K562 (cell line): ENCODE data around the gene SYNPR. TPM values are rescaled to one million over a fixed set of nuclear protein-coding genes. Genes with fewer than 3 reads are reported as not detected.

Experiments used
- ATAC-seq: fragments of 200-7000 bp; cut with Tn5 transposase; 3 replicates; pipeline ENCODE4 v1.9.1; 2020; ENCODE audit warnings: moderate library complexity
- BruUV-seq: library from RNA; stranded (reverse); fragments of 400-500 nt; replicated peaks from 2 replicates; lab custom pipeline; 2021; lab: Mats Ljungman, UMichigan
- CTCF ChIA-PET: fragments of 300-600 bp; formaldehyde crosslinking; extraction: SDS; loops from one replicate; lab custom pipeline; 2021; ENCODE audit warnings: low intra/inter-chr PET ratio; lab: Yijun Ruan, JAX
- POLR2A ChIA-PET: fragments of 300-600, 350-650 bp; sonication (Branson Sonifier 250); formaldehyde crosslinking; extraction: SDS; loops from one replicate; lab custom pipeline; 2021; ENCODE audit warnings: antibody characterized with exemption, inconsistent platforms; lab: Yijun Ruan, JAX
- DNase-seq, 4 experiments: peaks; one replicate each; pipeline versions ENCODE4 v3.0.0 to v3.0.0-alpha.2; 2011 to 2018; ENCODE audit warnings: low spot score in 3 of 4, mixed read lengths in 3 of 4; ENCODE audit errors: extremely low read depth in 1 of 4
- FAIRE-seq: peaks from 2 replicates; lab custom pipeline; 2011; peaks lifted over from hg19 to GRCh38; lab: Jason Lieb, UNC
- H2AFZ ChIP-seq: 2 replicates; pipeline ENCODE4 v1.6.0; 2011; ENCODE audit warnings: low read depth, low read length, control low read depth, inconsistent platforms
- H3K27ac ChIP-seq: fragments of 200-600 bp; 3 replicates; pipeline ENCODE4 v1.8.0; 2011; ENCODE audit warnings: low read depth, mild to moderate bottlenecking, control low read depth, inconsistent platforms, low read length, moderate library complexity, mixed read lengths; ENCODE audit errors: extremely low read depth
- H3K27me3 ChIP-seq, 2 experiments: fragments of 300-600 bp in 1 of 2; 2 replicates in 1 of 2; 3 replicates in 1 of 2; pipeline versions ENCODE4 v1.6.0 to v1.8.0; 2011; ENCODE audit warnings: inconsistent platforms in 2 of 2, low read length in 2 of 2, mild to moderate bottlenecking in 1 of 2, mixed read lengths in 1 of 2, moderate library complexity in 1 of 2; ENCODE audit not compliant: control insufficient read depth in 2 of 2, insufficient read depth in 2 of 2
- H3K36me3 ChIP-seq: fragments of 300-600 bp; 3 replicates; pipeline ENCODE4 v1.8.0; 2011; ENCODE audit warnings: mild to moderate bottlenecking, low read length, inconsistent platforms; ENCODE audit not compliant: control insufficient read depth, insufficient read depth
- H3K4me1 ChIP-seq, 2 experiments: fragments of 200-600 bp in 1 of 2; replicated peaks in 1 of 2; 2 replicates in 1 of 2; 3 replicates in 1 of 2; pipeline versions ENCODE4 v1.5.1 to v1.8.0; 2011; ENCODE audit warnings: inconsistent platforms in 2 of 2, low read length in 2 of 2, mild to moderate bottlenecking in 1 of 2, mixed read lengths in 1 of 2, moderate library complexity in 1 of 2; ENCODE audit not compliant: control insufficient read depth in 2 of 2, insufficient read depth in 2 of 2
- H3K4me2 ChIP-seq: 2 replicates; pipeline ENCODE4 v1.6.1; 2011; ENCODE audit warnings: low read length, control low read depth, inconsistent platforms, mixed read lengths; ENCODE audit not compliant: insufficient read depth
- H3K4me3 ChIP-seq: fragments of 200-600 bp; sonication (generic), shearing (Covaris generic); 2 replicates; pipeline ENCODE4 v1.5.1; 2016; ENCODE audit warnings: control low read depth, inconsistent platforms
- H3K79me2 ChIP-seq: fragments of 200-600 bp; 3 replicates; pipeline ENCODE4 v1.8.0; 2011; ENCODE audit warnings: low read length, inconsistent platforms; ENCODE audit not compliant: control insufficient read depth, insufficient read depth
- H3K9ac ChIP-seq, 2 experiments: 2 replicates each; pipeline versions ENCODE4 v1.6.0 to v1.6.1; 2011; ENCODE audit warnings: low read depth in 2 of 2, low read length in 2 of 2, control low read depth in 1 of 2, inconsistent platforms in 1 of 2, mild to moderate bottlenecking in 1 of 2, mixed read lengths in 1 of 2; ENCODE audit not compliant: insufficient read depth in 1 of 2
- H3K9me1 ChIP-seq: one replicate; pipeline ENCODE4 v1.6.0; 2011; ENCODE audit warnings: inconsistent platforms, mild to moderate bottlenecking, low read length, moderate library complexity; ENCODE audit not compliant: control insufficient read depth, insufficient read depth
- H3K9me3 ChIP-seq: replicated peaks from 2 replicates; pipeline ENCODE4 v1.5.1; 2011; ENCODE audit warnings: low read depth, low read length, inconsistent platforms; ENCODE audit not compliant: control insufficient read depth, insufficient read depth
- H4K20me1 ChIP-seq: replicated peaks from 2 replicates; pipeline ENCODE4 v1.6.1; 2011; ENCODE audit warnings: low read length, inconsistent platforms, mixed read lengths; ENCODE audit not compliant: control insufficient read depth, insufficient read depth
- AFF1 ChIP-seq, 2 experiments: fragments of 450-650 bp; IDR thresholded peaks; 2 replicates each; pipeline ENCODE4 v1.6.1; 2018; ENCODE audit warnings: mild to moderate bottlenecking in 2 of 2, low read depth in 1 of 2; ENCODE audit not compliant: partially characterized antibody in 2 of 2
- ARID3A ChIP-seq: IDR thresholded peaks from 2 replicates; pipeline ENCODE4 v1.6.1; 2012; ENCODE audit warnings: low read depth, low read length, improper control_type of control experiment, borderline replicate concordance
- CUX1 ChIP-seq: fragments of 200-800 bp; sonication (Bioruptor generic); IDR thresholded peaks from 2 replicates; pipeline ENCODE4 v1.6.1; 2016; ENCODE audit warnings: missing genetic modification characterization, missing compliant biosample characterization
- FOXK2 ChIP-seq, 2 experiments: fragments of 450-650 bp; IDR thresholded peaks in 1 of 2; conservative IDR thresholded peaks in 1 of 2; 2 replicates each; pipeline ENCODE4 v1.6.1; 2016; ENCODE audit warnings: low read depth in 2 of 2, mild to moderate bottlenecking in 1 of 2
- IRF9 ChIP-seq: fragments of 450-650 bp; IDR thresholded peaks from 2 replicates; pipeline ENCODE4 v1.6.1; 2016; ENCODE audit warnings: missing biosample characterization, missing genetic modification characterization
- MYBL2 ChIP-seq, 2 experiments: fragments of 450-650 bp in 1 of 2; sonication (generic) in 1 of 2; formaldehyde crosslinking in 1 of 2; IDR thresholded peaks; 2 replicates each; pipeline versions ENCODE4 v1.6.1 to v1.8.1; 2017 to 2022; ENCODE audit warnings: borderline replicate concordance in 1 of 2, inconsistent platforms in 1 of 2, low read depth in 1 of 2, mild to moderate bottlenecking in 1 of 2, missing genetic modification reagents in 1 of 2, moderate library complexity in 1 of 2
- NR1H2 ChIP-seq: sonication (generic); formaldehyde crosslinking; IDR thresholded peaks from 2 replicates; pipeline ENCODE4 v1.4.0; 2020; ENCODE audit warnings: mild to moderate bottlenecking, missing genetic modification reagents
- NR3C1 ChIP-seq: sonication (generic); formaldehyde crosslinking; IDR thresholded peaks from 2 replicates; pipeline ENCODE4 v1.8.1; 2022; ENCODE audit warnings: missing genetic modification reagents
- RBM14 ChIP-seq: fragments of 200-400 bp; formaldehyde crosslinking; IDR thresholded peaks from 2 replicates; pipeline ENCODE4 v1.6.1; 2018; ENCODE audit warnings: low read depth, mild to moderate bottlenecking, low read length, moderate library complexity, borderline replicate concordance; ENCODE audit not compliant: insufficient read depth
- WGBS: fragments of 100-300 bp; shearing (Covaris generic); methylation state at CpG from one replicate; pipeline ENCODE4 v1.1.6; 2016; ENCODE audit warnings: low coverage, mixed read lengths; ENCODE audit not compliant: insufficient coverage; ENCODE audit errors: missing lambda C conversion rate; 5-methylcytosine and 5-hydroxymethylcytosine counted together
- in situ Hi-C: fragments of 300-500 bp; cut with MboI; formaldehyde crosslinking; loops from 4 replicates; pipeline ENCODE4 v1.15.0; 2018; ENCODE audit warnings: inconsistent platforms, mixed read lengths
- intact Hi-C: fragments of 100-400 bp; cut with micrococcal nuclease; formaldehyde crosslinking; loops from 2 replicates; pipeline ENCODE4 v1.14.2; 2022
- polyA plus RNA-seq, 8 experiments: library from polyadenylated mRNA; depleted of rRNA in 4 of 8; stranded (reverse) in 5 of 8; unstranded in 3 of 8; fragments of >200 nt; fragmentation: Nextera tagmentation in 2 of 8; fragmentation: Illumina TruSeq in 1 of 8; extraction: Ambion mirVana in 2 of 8; extraction: Trizol in 1 of 8; gene quantifications; 2 replicates each; pipeline versions ENCODE4 v1.2.1 to v1.2.3, GENCODE V29; 2011 to 2014; ENCODE audit warnings: inconsistent platforms in 1 of 8, missing spikeins in 1 of 8
- total RNA-seq, 7 experiments: library from RNA; depleted of rRNA in 6 of 7; stranded (reverse); fragments of >200 nt in 6 of 7; fragmentation: Illumina TruSeq in 2 of 7; extraction: Trizol in 2 of 7; gene quantifications; 2 replicates each; pipeline versions ENCODE4 v1.2.1 to v1.2.3, GENCODE V29; 2011 to 2021; ENCODE audit warnings: low replicate concordance in 1 of 7

SYNPR gene
- total and polyA plus RNA-seq, 9 of the 15 experiments (the other 6 are each of a cell fraction or from before 2014, with no cell fraction given) = not detected

GRCh38 chr3:63500196-63500595, 222.1 kb downstream of the SYNPR start:
- no peak overlapping the region for H2AFZ ChIP-seq
- H3K79me2 ChIP-seq = no peaks in the 10 kb centered on the region
- no peaks in the 10 kb centered on the region for H3K9me3 ChIP-seq
- in situ Hi-C loops = no loop called here
- H3K4me2 ChIP-seq = no peak overlapping the region
- H3K9ac ChIP-seq = no peak overlapping the region
- no peak for TF ChIP-seq ARID3A
- TF ChIP-seq AFF1 (IDR thresholded peaks at IDR 0.05; ENCODE audit: low read depth in 1 of 2, partially characterized antibody in 2 of 2) = no peak
- TF ChIP-seq FOXK2 (conservative IDR thresholded peaks at IDR 0.05 in 1 of 2, IDR thresholded peaks at IDR 0.05 in 1 of 2; ENCODE audit: low read depth in 2 of 2) = no peak
- TF ChIP-seq RBM14 = no peak
- TF ChIP-seq NR3C1 (CRISPR knock-in tag) = no peak
- no peak for TF ChIP-seq MYBL2 (IDR thresholded peaks at IDR 0.05; ENCODE audit: low read depth)
- no peak for TF ChIP-seq MYBL2 (CRISPR knock-in tag; IDR thresholded peaks at IDR 0.05; ENCODE audit: borderline replicate concordance)
- no peak for TF ChIP-seq CUX1 (CRISPR knock-in tag)
- no peak for TF ChIP-seq IRF9 (tag)
- TF ChIP-seq NR1H2 (CRISPR knock-in tag) = no peak
- CTCF ChIA-PET = no interaction called here
- DNase-seq (no peak), ATAC-seq (no peak), FAIRE-seq (no peak)
- H3K27ac ChIP-seq = no peak overlapping the region
- intact Hi-C loops = no loop called here
- H3K36me3 ChIP-seq = no peaks in the 10 kb centered on the region
- H3K4me1 ChIP-seq = no peaks in the 10 kb centered on the region
- POLR2A ChIA-PET = no interaction called here
- H3K4me3 ChIP-seq = no peak overlapping the region
- 0% methylated on average over 5 of the region's 5 CpGs for WGBS
- H3K9me1 ChIP-seq = no peaks in the 10 kb centered on the region
- BruUV-seq = no TSS peak
- H3K27me3 ChIP-seq = no peaks in the 10 kb centered on the region
- no peaks in the 10 kb centered on the region for H4K20me1 ChIP-seq
